ENCODE results near the gene ZDHHC14.

DNA sequence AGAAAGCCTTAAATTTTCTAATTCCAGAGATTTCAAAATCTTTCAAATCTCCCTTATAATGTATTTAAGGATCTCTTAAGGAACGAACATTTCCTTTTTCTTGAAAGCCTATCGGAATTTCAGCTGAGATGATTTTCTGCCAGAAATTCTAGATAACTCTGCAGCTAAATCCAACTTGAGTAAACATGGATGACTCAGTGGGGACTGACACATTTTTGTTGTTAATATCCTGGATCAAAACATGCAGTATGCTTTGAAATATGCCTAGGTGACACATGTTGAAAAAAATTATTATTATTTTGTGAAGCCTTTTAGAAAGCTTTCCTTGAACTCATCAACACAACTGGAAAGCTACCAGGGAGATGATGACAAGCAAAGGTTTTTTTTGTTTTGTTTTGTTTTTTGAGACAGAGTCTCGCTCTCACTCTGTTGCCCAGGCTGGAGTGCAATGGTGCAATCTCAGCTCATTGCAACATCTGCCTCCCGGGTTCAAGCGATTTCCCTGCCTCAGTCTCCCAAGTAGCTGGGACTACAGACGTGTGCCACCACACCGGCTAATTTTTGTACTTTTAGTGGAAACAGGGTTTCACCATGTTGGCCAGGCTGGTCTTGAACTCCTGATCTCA lies 302.0 kb downstream of the ZDHHC14 start:
- TF ChIP-seq, protein P1, sequence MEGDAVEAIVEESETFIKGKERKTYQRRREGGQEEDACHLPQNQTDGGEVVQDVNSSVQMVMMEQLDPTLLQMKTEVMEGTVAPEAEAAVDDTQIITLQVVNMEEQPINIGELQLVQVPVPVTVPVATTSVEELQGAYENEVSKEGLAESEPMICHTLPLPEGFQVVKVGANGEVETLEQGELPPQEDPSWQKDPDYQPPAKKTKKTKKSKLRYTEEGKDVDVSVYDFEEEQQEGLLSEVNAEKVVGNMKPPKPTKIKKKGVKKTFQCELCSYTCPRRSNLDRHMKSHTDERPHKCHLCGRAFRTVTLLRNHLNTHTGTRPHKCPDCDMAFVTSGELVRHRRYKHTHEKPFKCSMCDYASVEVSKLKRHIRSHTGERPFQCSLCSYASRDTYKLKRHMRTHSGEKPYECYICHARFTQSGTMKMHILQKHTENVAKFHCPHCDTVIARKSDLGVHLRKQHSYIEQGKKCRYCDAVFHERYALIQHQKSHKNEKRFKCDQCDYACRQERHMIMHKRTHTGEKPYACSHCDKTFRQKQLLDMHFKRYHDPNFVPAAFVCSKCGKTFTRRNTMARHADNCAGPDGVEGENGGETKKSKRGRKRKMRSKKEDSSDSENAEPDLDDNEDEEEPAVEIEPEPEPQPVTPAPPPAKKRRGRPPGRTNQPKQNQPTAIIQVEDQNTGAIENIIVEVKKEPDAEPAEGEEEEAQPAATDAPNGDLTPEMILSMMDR (IDR thresholded peaks at IDR 0.05), result no peak
- no peak for TF ChIP-seq POLR2A (IDR thresholded peaks at IDR 0.05)
- TF ChIP-seq EP300 (IDR thresholded peaks at IDR 0.05), result no peak

Measured in ovary (tissue), 3 donors.